Measurements from ENCODE around the gene ZNF407.

DNA sequence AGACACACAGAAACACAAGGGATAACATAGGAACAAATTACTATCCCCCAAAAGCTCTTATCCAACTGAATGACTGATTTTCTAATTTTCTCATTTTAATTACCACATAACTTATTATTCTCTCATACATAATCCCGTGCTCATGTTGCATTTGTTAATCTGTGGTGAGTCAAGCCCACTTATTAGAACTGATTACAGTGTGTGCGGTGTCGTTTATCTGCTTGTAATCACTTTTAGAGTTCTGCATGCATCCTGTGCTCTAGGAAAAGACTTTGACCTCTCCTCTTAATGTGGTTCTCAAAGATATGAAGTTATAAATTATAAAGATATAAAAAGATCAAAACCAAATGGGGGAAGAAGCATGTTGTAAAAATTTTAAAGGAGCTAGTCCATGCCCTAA is 33.7 kb upstream of the ZNF407 start:
- TF ChIP-seq EP300 (IDR thresholded peaks at IDR 0.05) (no peak), POLR2AphosphoS5 (IDR thresholded peaks at IDR 0.05) (no peak)

All from stomach (tissue), 4 donors.